NCI-H748 (cell line): Measurements from ENCODE around the gene AMT.
"Not testable (repeated sequence)": the region's sequence is repeated elsewhere in the genome, so short reads cannot be mapped to it uniquely, and the experiment has no call there.

Experiments
- DNase-seq: peaks from one replicate; lab custom pipeline; 2025; ENCODE audit not compliant: unreplicated experiment; lab: John Stamatoyannopoulos, UW

The AMT gene

DNA sequence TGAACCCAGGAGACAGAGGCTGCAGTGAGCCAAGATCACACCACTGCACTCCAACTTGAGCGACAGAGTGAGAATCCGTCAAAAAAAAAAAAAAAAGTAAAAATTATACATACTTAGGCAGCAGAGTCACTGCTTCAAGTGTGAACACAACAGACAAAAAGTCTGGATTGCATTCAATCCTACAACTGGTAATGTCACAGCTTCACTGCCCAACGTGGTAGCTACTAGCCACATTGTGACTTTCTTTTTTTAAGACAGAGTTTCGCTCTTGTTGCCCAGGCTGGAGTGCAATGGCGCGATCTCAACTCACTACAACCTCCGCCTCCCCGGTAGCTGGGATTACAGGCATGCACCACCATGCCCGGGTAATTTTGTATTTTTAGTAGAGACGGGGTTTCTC lies 31.0 kb downstream of the AMT start:
- DNase-seq = not testable (repeated sequence)

DNA sequence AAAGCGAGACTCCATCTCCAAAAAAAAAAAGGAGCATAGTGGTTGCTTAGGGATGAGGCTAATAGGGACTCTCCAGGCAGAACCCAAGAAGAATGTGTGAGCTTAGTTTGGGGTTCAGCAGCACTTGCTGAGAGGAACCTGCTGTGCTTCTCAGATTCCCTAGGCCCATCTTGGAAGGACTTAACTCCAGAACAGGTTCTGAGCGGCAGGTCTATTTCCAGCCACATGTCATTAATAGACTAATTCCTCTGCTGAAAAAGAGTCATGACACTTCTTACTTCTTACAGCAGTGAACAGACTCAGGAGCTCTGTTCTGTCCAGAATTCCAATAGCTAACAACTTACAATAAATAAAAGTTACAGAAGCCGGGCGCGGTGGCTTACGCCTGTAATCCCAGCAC lies 33.0 kb downstream of the AMT start:
- DNase-seq = no peak

DNA sequence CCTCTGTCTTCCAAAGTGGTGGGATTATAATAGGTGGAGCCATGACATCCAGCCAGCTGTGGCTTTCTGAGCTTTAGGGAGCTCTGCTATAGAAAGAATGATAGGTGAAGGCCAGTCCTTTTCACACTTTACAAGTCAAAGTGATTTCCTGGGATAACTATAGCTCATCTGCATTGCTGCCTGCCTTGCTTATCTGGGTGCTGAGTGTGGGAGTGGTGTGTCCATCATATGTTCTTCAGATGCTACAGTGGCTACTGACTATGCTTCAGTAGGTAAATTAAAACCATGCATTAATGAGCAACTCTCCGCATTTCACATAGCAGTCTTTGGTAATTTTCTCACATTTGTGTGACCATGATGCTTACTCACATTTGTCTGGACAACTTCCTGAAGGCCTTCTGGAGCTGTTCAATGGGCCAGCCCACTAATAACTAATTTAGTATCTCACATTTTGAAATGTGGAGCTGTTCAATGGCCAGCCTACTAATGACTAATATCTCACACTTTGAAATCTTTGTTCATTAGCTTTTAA lies 33.9 kb downstream of the AMT start:
- no peak for DNase-seq

GRCh38 chr3:49387721-49388120 lies 34.6 kb downstream of the AMT start:
- no peak for DNase-seq

DNA sequence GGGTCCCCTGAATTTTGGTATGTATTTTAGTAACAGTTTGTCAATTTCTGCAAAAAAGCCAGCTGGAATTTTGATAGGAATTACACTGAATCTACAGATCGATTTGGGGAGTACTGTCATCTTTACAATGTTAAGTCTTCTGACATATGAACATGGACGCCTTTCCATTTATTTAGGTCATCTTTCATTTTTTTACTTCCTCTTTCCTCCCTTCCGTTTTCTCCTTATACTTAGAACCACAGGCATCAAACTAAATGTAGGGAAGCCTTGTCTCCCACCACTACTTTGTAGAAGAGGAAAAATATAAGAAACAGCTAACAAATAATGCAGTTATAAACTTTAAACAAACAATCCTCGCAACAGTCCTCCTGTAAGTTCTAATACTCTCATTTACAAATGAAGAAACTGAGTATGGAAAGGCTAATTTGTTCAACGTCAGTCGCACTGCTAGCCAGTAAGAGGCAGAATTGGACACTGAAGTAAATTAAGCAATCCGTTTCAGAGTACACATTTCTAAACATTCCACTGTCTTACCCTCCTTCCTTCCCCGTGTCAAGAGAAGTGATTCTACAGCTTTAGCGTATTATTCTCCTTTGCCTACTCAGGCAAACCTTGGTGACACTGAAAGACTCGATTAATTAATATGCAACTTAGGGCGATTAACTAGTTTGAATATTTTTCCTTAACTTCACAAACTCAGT lies 36.1 kb downstream of the AMT start:
- no peak for DNase-seq

- DNase-seq = no peak
Measured at GRCh38 chr3:49385617-49386016, 36.7 kb downstream of the AMT start.

GRCh38 chr3:49383387-49383786 lies 38.9 kb downstream of the AMT start:
- DNase-seq = no peak

DNA sequence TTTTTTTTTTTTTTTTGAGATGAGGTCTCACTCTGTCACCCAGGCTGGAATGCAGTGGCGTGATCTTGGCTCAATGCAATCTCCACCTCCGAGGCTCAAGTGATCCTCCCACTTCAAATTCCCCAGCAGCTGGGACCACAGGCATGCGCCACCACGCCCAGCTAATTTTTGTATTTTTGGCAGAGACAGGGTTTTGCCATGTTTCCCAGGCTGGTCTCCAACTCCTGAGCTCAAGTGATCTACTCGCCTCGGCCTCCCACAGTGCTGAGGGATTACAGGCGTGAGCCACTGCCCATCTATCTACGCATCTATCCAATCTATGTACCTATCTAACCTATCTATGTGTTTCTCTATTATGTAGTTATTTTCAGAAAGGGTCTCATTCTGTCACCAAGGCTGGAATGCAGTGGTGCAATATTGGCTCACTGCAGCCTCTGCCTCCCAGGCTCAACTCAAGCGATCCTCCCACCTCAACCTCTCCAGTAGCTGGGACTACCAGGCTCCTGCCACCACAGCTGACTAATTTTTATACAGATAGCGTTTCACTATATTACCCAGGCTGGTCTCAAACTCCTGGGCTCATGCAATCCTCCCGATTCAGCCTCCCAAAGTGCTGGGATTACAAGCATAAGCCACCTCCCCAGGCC lies 43.9 kb downstream of the AMT start:
- DNase-seq = no peak

DNA sequence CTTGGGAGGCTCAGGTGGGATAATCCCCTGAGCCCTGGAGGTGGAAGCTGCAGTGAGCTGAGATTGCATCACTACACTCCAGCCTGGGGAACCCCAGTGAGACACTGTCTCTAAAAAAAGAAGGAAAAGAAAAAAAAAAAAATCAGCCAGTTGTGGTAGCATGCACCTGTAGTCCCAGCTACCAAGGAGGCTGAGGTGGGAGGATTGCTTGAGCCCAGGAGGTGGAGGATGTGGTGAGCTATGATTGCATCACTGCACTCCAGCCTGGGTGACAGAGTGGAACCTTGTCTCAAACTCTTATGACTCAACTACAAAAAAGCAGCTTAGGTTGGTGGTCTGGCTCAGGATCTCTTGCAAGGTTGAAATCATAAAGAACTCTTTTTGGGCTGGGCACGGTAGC lies 44.8 kb downstream of the AMT start:
- no peak for DNase-seq

GRCh38 chr3:49371946-49372345 lies 50.3 kb downstream of the AMT start:
- no peak for DNase-seq

GRCh38 chr3:49370585-49371290 lies 51.5 kb downstream of the AMT start:
- no peak for DNase-seq
